Mesenchymal stem cell (in vitro differentiated cells and primary cell): ENCODE measurements around the gene SLC25A19.

Experiments used
- DNase-seq: peaks from one replicate; pipeline ENCODE4 v3.0.0-alpha.2; 2013
- H2AFZ ChIP-seq: one replicate; pipeline ENCODE4 v1.6.1; 2013; ENCODE audit warnings: low read depth, mild to moderate bottlenecking, control low read depth, inconsistent platforms, low read length, moderate library complexity
- H2AK5ac ChIP-seq: 2 replicates; pipeline ENCODE4 v1.6.1; 2013; ENCODE audit warnings: low read length, moderate library complexity, mild to moderate bottlenecking, inconsistent platforms; ENCODE audit not compliant: severe bottlenecking
- H2BK120ac ChIP-seq: one replicate; pipeline ENCODE4 v1.6.1; 2013; ENCODE audit warnings: low read depth, mild to moderate bottlenecking, inconsistent platforms, low read length, moderate library complexity
- H2BK12ac ChIP-seq, 2 experiments: one replicate each; pipeline ENCODE4 v1.6.1; 2013; ENCODE audit warnings: inconsistent platforms in 2 of 2, low read length in 2 of 2, mild to moderate bottlenecking in 2 of 2, moderate library complexity in 2 of 2, control low read depth in 1 of 2
- H2BK15ac ChIP-seq: one replicate; pipeline ENCODE4 v1.6.1; 2013; ENCODE audit warnings: mild to moderate bottlenecking, low read depth, inconsistent platforms; ENCODE audit not compliant: poor library complexity, severe bottlenecking
- H2BK5ac ChIP-seq: 2 replicates; pipeline ENCODE4 v1.6.1; 2013; ENCODE audit warnings: low read depth, mild to moderate bottlenecking, low read length, control low read depth, inconsistent platforms; ENCODE audit not compliant: poor library complexity, severe bottlenecking
- H3K14ac ChIP-seq, 2 experiments: one replicate each; pipeline ENCODE4 v1.6.1; 2013; ENCODE audit warnings: inconsistent platforms in 2 of 2, low read length in 2 of 2, control low read depth in 1 of 2, mild to moderate bottlenecking in 1 of 2, moderate library complexity in 1 of 2
- H3K18ac ChIP-seq, 2 experiments: one replicate each; pipeline ENCODE4 v1.6.1; 2013; ENCODE audit warnings: inconsistent platforms in 2 of 2, low read length in 2 of 2, control low read depth in 1 of 2, low read depth in 1 of 2, mild to moderate bottlenecking in 1 of 2
- H3K23ac ChIP-seq, 2 experiments: one replicate each; pipeline ENCODE4 v1.6.1; 2013; ENCODE audit warnings: inconsistent platforms in 2 of 2, low read length in 2 of 2, mild to moderate bottlenecking in 2 of 2, moderate library complexity in 2 of 2, control low read depth in 1 of 2
- H3K27ac ChIP-seq: 2 replicates; pipeline ENCODE4 v1.5.1; 2013; ENCODE audit warnings: mild to moderate bottlenecking, moderate library complexity, low read length, control low read depth, inconsistent platforms; ENCODE audit not compliant: poor library complexity, severe bottlenecking
- H3K27me3 ChIP-seq, 2 experiments: 2 replicates each; pipeline versions ENCODE4 v1.6.1 to v1.7.0; 2013; ENCODE audit warnings: low read length in 2 of 2, mild to moderate bottlenecking in 2 of 2, moderate library complexity in 2 of 2, control low read depth in 1 of 2, inconsistent platforms in 1 of 2; ENCODE audit not compliant: control insufficient read depth in 1 of 2, insufficient read depth in 1 of 2
- H3K36me3 ChIP-seq, 2 experiments: 2 replicates each; pipeline versions ENCODE4 v1.6.1 to v1.7.0; 2013; ENCODE audit warnings: low read length in 2 of 2, control low read depth in 1 of 2, inconsistent platforms in 1 of 2, low read depth in 1 of 2, mild to moderate bottlenecking in 1 of 2; ENCODE audit not compliant: insufficient read depth in 2 of 2, control insufficient read depth in 1 of 2
- H3K4ac ChIP-seq, 2 experiments: one replicate each; pipeline ENCODE4 v1.6.1; 2013; ENCODE audit warnings: inconsistent platforms in 2 of 2, low read length in 2 of 2, mild to moderate bottlenecking in 2 of 2, moderate library complexity in 2 of 2, control low read depth in 1 of 2, low read depth in 1 of 2
- H3K4me1 ChIP-seq: 2 replicates; pipeline ENCODE4 v1.6.1; 2013; ENCODE audit warnings: low read depth, low read length, control low read depth; ENCODE audit not compliant: control insufficient read depth, insufficient read depth
- H3K4me2 ChIP-seq: 2 replicates; pipeline ENCODE4 v1.6.1; 2013; ENCODE audit warnings: low read length, mild to moderate bottlenecking, inconsistent platforms; ENCODE audit not compliant: poor library complexity, severe bottlenecking
- H3K4me3 ChIP-seq, 2 experiments: 2 replicates each; pipeline versions ENCODE4 v1.5.1 to v1.7.0; 2013; ENCODE audit warnings: low read length in 2 of 2, mild to moderate bottlenecking in 2 of 2, control low read depth in 1 of 2, low read depth in 1 of 2; ENCODE audit not compliant: insufficient read depth in 1 of 2
- H3K79me1 ChIP-seq: replicated peaks from 2 replicates; pipeline ENCODE4 v1.6.1; 2013; ENCODE audit warnings: mild to moderate bottlenecking, control low read depth, low read length, inconsistent platforms; ENCODE audit not compliant: poor library complexity, severe bottlenecking
- H3K9ac ChIP-seq: 2 replicates; pipeline ENCODE4 v1.7.0; 2013; ENCODE audit warnings: mild to moderate bottlenecking, low read length, moderate library complexity
- H3K9me3 ChIP-seq: 2 replicates; pipeline ENCODE4 v1.7.0; 2013; ENCODE audit warnings: mild to moderate bottlenecking, low read length; ENCODE audit not compliant: control insufficient read depth
- H4K8ac ChIP-seq: one replicate; pipeline ENCODE4 v1.6.1; 2013; ENCODE audit warnings: inconsistent platforms, mild to moderate bottlenecking, low read length, moderate library complexity
- H4K91ac ChIP-seq: one replicate; pipeline ENCODE4 v1.6.1; 2013; ENCODE audit warnings: mild to moderate bottlenecking, low read length, inconsistent platforms
- WGBS: methylation state at CpG from one replicate; pipeline ENCODE4 v1.1.7; 2013; ENCODE audit warnings: mixed read lengths; 5-methylcytosine and 5-hydroxymethylcytosine counted together

SLC25A19 gene

DNA sequence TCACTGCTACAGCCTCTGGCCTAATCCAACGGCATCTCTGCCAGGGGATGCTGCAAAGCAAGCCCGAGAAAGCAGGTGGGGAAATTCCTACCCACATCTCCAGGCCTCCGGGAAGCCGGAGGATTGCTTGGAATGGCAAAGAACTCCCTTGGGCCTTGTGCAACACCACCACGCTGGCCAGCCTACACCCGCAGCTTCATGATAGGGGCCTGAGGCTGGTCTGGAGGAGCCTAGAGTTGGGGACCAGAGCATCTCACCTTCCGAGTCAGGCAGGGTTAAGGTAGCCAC, 48.1 kb downstream of the SLC25A19 start:
- no peak overlapping the region for H3K4ac ChIP-seq
- no peaks in the 10 kb centered on the region for H3K9me3 ChIP-seq
- H4K8ac ChIP-seq, result no peak overlapping the region
- H3K4me1 ChIP-seq, result no peaks in the 10 kb centered on the region
- H3K79me1 ChIP-seq, result peaks cover 24% of the 10 kb centered on the region
- no peak overlapping the region for H2AFZ ChIP-seq
- H2AK5ac ChIP-seq, result no peak overlapping the region
- 90% methylated on average over 7 of the region's 7 CpGs for WGBS
- no peak overlapping the region for H4K91ac ChIP-seq
- H3K14ac ChIP-seq, result no peak overlapping the region
- H3K4me2 ChIP-seq, result no peak overlapping the region
- H3K23ac ChIP-seq, result no peak overlapping the region
- H2BK120ac ChIP-seq, result no peak overlapping the region
- no peak overlapping the region for H3K18ac ChIP-seq
- H3K9ac ChIP-seq, result peak overlapping the region; percentile 65
- peak overlapping the region in 1 of 2 experiments; percentile 57 for H3K4me3 ChIP-seq
- H3K27ac ChIP-seq, result no peak overlapping the region
- H2BK12ac ChIP-seq, result no peak overlapping the region
- no peak for DNase-seq
- peaks cover 96 to 97% of the 10 kb centered on the region in 2 experiments for H3K36me3 ChIP-seq
- H3K27me3 ChIP-seq, result no peaks in the 10 kb centered on the region
- H2BK15ac ChIP-seq, result no peak overlapping the region
- H2BK5ac ChIP-seq, result no peak overlapping the region

DNA sequence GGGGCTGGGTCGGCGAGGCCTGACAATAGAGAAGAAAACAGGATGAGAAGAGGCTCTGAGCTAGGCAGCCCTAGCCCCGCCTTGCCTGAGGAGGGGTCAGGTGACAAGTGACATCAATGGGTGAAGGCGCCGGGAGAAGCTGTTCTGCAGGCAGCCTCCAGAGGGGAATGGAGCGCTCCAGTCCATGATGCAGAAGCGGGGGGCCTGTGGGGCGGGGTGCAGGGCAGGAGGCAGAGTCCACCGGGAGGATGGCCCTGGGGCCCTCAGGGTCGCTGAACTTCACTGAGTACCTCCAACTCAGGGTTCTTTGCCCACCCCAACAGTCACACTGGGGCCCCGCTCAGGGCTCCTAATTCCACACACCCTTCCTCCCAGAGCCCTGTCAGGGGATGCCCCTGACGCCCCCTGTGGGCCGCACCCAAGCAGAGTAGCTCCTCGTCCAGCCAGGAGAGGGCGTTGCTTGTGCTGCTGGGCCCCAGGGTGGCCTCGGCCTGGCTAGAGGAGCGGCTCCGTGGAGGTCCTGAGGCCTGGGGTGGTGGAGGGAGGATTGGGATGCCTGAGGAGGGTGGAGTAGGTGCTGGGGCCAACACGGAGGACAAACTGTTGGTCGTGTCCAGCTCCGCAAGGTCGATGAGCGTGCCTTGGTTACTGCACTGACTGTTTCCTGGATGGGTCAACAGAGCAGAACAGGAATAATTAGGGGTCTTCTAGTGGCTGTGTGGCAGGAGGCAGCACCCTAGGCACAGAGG, 48.7 kb downstream of the SLC25A19 start:
- H3K4me3 ChIP-seq, result peak overlapping the region in 1 of 2 experiments; percentile 57
- no peak overlapping the region for H2AK5ac ChIP-seq
- H3K14ac ChIP-seq, result no peak overlapping the region
- H3K18ac ChIP-seq, result no peak overlapping the region
- no peak overlapping the region for H2BK5ac ChIP-seq
- no peaks in the 10 kb centered on the region for H3K9me3 ChIP-seq
- peak; percentile 48 for DNase-seq
- H2BK120ac ChIP-seq, result no peak overlapping the region
- no peaks in the 10 kb centered on the region for H3K4me1 ChIP-seq
- H2BK12ac ChIP-seq, result no peak overlapping the region
- no peak overlapping the region for H4K91ac ChIP-seq
- no peak overlapping the region for H3K4ac ChIP-seq
- peaks cover 18% of the 10 kb centered on the region for H3K79me1 ChIP-seq
- H3K36me3 ChIP-seq, result peaks cover 95 to 97% of the 10 kb centered on the region in 2 experiments
- no peak overlapping the region for H3K27ac ChIP-seq
- peak overlapping the region; percentile 21 for H4K8ac ChIP-seq
- peak overlapping the region; percentile 45 for H2BK15ac ChIP-seq
- no peaks in the 10 kb centered on the region for H3K27me3 ChIP-seq
- H3K9ac ChIP-seq, result peak overlapping the region; percentile 65
- WGBS, result 72% methylated on average over 22 of the region's 23 CpGs
- H3K23ac ChIP-seq, result no peak overlapping the region
- no peak overlapping the region for H3K4me2 ChIP-seq
- no peak overlapping the region for H2AFZ ChIP-seq

DNA sequence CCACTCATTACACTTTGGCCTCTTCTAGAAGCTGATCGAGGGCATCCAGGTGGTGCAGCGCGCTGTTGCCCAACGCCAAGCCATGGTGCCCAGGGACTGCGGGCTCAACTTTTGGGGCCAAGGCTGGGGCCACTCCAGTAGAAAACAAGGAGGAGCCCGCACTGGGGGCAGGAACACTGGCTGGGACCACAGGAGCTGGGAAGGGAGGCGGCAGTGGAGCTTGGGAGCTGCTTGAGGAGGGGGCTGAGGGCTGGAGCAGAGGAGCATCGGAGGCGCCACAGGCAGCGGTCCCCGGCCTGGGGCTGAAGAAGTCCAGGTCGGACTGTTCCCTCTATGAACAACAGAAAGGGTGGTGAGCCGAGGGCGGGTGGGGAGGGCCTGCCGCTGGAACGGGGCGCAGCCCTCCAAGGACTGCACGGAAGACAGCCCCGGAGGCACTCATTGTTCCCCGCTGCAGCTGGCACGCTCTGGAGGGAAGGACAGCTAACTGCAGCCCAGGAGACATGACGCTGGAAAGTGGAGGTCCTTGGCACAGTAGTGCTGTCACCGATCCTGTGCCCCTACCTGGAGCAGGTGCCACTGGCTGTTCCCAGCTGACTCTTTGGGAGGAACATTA, 49.3 kb downstream of the SLC25A19 start:
- Histone ChIP-seq H3K9me3 (no peaks in the 10 kb centered on the region), H3K4ac (no peak overlapping the region), H2AK5ac (no peak overlapping the region), H3K79me1 (peaks cover 16% of the 10 kb centered on the region), H3K27ac (no peak overlapping the region), H3K4me2 (no peak overlapping the region), H3K36me3 (peaks cover 94 to 97% of the 10 kb centered on the region in 2 experiments), H2AFZ (no peak overlapping the region), H3K4me3 (no peak overlapping the region), H4K8ac (peak overlapping the region; percentile 21), H2BK12ac (no peak overlapping the region), H2BK5ac (no peak overlapping the region), H3K23ac (no peak overlapping the region), H3K14ac (no peak overlapping the region), H3K9ac (peak overlapping the region; percentile 65), H3K4me1 (no peaks in the 10 kb centered on the region), H2BK120ac (no peak overlapping the region), H2BK15ac (no peak overlapping the region), H4K91ac (no peak overlapping the region), H3K27me3 (no peaks in the 10 kb centered on the region), H3K18ac (no peak overlapping the region)
- DNase-seq, result no peak
- WGBS, result 97% methylated on average over 23 of the region's 23 CpGs

- Histone ChIP-seq H3K27ac (no peak overlapping the region), H2BK12ac (no peak overlapping the region), H3K4me1 (no peaks in the 10 kb centered on the region), H2BK120ac (no peak overlapping the region), H4K91ac (no peak overlapping the region), H3K9me3 (no peaks in the 10 kb centered on the region), H3K18ac (no peak overlapping the region), H2AFZ (no peak overlapping the region), H3K23ac (no peak overlapping the region), H3K9ac (no peak overlapping the region), H2AK5ac (no peak overlapping the region), H3K4me2 (no peak overlapping the region), H3K4ac (no peak overlapping the region), H3K27me3 (no peaks in the 10 kb centered on the region), H4K8ac (no peak overlapping the region), H3K36me3 (peaks cover 92 to 97% of the 10 kb centered on the region in 2 experiments), H3K79me1 (peaks cover 14% of the 10 kb centered on the region), H2BK15ac (no peak overlapping the region), H2BK5ac (no peak overlapping the region), H3K4me3 (no peak overlapping the region), H3K14ac (no peak overlapping the region)
- 94% methylated on average over 9 of the region's 12 CpGs for WGBS
- no peak for DNase-seq
Observed at GRCh38 chr17:75239214-75239613, 50.0 kb downstream of the SLC25A19 start.
